Measurements from ENCODE around the gene SETD5. TPM values are rescaled to one million over a fixed set of nuclear protein-coding genes. Genes with fewer than 3 reads are reported as not detected.

The SETD5 gene
- total and polyA plus RNA-seq, 2 of the 8 experiments (the other 6 are each of a cell fraction or from before 2014, with no cell fraction given), result 108 to 234 TPM

GRCh38 chr3:9525078-9525477, 127.7 kb downstream of the SETD5 start:
- TF ChIP-seq RAD21 (IDR thresholded peaks at IDR 0.05 in 1 of 2, conservative IDR thresholded peaks at IDR 0.05 in 1 of 2; ENCODE audit: low read depth in 2 of 2, low read length in 2 of 2) (no peak), NANOG (IDR thresholded peaks at IDR 0.05; ENCODE audit: insufficient read depth, low read depth, low read length, poor library complexity, severe bottlenecking) (no peak), RXRA (IDR thresholded peaks at IDR 0.05; ENCODE audit: insufficient read depth, low read depth, low read length) (no peak), ATF3 (IDR thresholded peaks at IDR 0.05; ENCODE audit: insufficient read depth, low read depth, low read length) (no peak), PHF8 (conservative IDR thresholded peaks at IDR 0.05; ENCODE audit: low read depth, low read length) (no peak), SRF (IDR thresholded peaks at IDR 0.05; ENCODE audit: low read depth, low read length) (no peak), JUN (IDR thresholded peaks at IDR 0.05; ENCODE audit: low read depth, low read length) (no peak), EP300 (IDR thresholded peaks at IDR 0.05; ENCODE audit: borderline replicate concordance in 1 of 2, low read depth in 2 of 2, low read length in 2 of 2) (no peak), CHD1 (IDR thresholded peaks at IDR 0.05; ENCODE audit: low read depth, low read length) (no peak), ZNF274 (IDR thresholded peaks at IDR 0.05; ENCODE audit: borderline replicate concordance, extremely low read depth, low read length) (no peak), BRCA1 (IDR thresholded peaks at IDR 0.05; ENCODE audit: low read depth, low read length) (no peak)
- TF ChIP-seq, protein P1, sequence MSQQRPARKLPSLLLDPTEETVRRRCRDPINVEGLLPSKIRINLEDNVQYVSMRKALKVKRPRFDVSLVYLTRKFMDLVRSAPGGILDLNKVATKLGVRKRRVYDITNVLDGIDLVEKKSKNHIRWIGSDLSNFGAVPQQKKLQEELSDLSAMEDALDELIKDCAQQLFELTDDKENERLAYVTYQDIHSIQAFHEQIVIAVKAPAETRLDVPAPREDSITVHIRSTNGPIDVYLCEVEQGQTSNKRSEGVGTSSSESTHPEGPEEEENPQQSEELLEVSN (IDR thresholded peaks at IDR 0.05), result no peak
- no peak overlapping the region for H3K4me2 ChIP-seq (ENCODE audit: insufficient read depth in 1 of 2, low read depth in 2 of 2, low read length in 2 of 2)
- no peak overlapping the region for H2BK120ac ChIP-seq (replicated peaks; ENCODE audit: low read depth, low read length)
- CTCF ChIA-PET (ENCODE audit: partially characterized antibody), result no interaction called here
- no peak overlapping the region for H4K91ac ChIP-seq (replicated peaks; ENCODE audit: insufficient read length, low read length)
- H2BK12ac ChIP-seq (ENCODE audit: low read depth, low read length), result no peak overlapping the region
- H3K79me2 ChIP-seq (ENCODE audit: control insufficient read depth in 1 of 2, insufficient read depth in 2 of 2, low read length in 2 of 2), result no peaks in the 10 kb centered on the region
- H2BK20ac ChIP-seq (ENCODE audit: low read length), result no peak overlapping the region
- 96% methylated on average over 2 of the region's 2 CpGs; no CpG with 5 or more reads in 1 of the 2 experiments for WGBS, 2 experiments (ENCODE audit: extremely low coverage in 1 of 2, insufficient coverage in 1 of 2, insufficient read length in 1 of 2, insufficient replicate concordance in 2 of 2, low coverage in 1 of 2, low lambda C conversion rate in 2 of 2, missing lambda C conversion rate in 1 of 2)
- H3K4me3 ChIP-seq (ENCODE audit: extremely low read depth in 1 of 4, insufficient read depth in 2 of 4, low read depth in 3 of 4, low read length in 4 of 4), result no peak overlapping the region
- H2BK5ac ChIP-seq (ENCODE audit: low read depth, low read length), result no peak overlapping the region
- no peaks in the 10 kb centered on the region; the same call in 1 of the 2 replicates for H3K23me2 ChIP-seq (ENCODE audit: low read depth, low read length)
- no peaks in the 10 kb centered on the region for H3K4me1 ChIP-seq (replicated peaks in 1 of 4; ENCODE audit: control insufficient read depth in 3 of 4, insufficient read depth in 4 of 4, low read length in 3 of 4)
- no peak overlapping the region for H3K9ac ChIP-seq (replicated peaks in 1 of 4; ENCODE audit: extremely low read depth in 1 of 4, low read depth in 3 of 4, low read length in 3 of 4)
- no peak for FAIRE-seq
- POLR2A ChIA-PET (ENCODE audit: partially characterized antibody), result no interaction called here
- no peak overlapping the region for H4K8ac ChIP-seq (ENCODE audit: extremely low read depth, insufficient read depth, low read length)
- H3K4ac ChIP-seq (replicated peaks; ENCODE audit: insufficient read length, low read depth, low read length), result no peak overlapping the region
- no peak overlapping the region for H4K5ac ChIP-seq (ENCODE audit: insufficient read length, low read depth, low read length)
- no peak overlapping the region for H3K56ac ChIP-seq (replicated peaks; ENCODE audit: insufficient read length, low read depth, low read length)
- no peaks in the 10 kb centered on the region for H3K27me3 ChIP-seq (replicated peaks in 1 of 4; ENCODE audit: control insufficient read depth in 3 of 4, extremely low read depth in 1 of 4, insufficient read depth in 3 of 4, low read length in 3 of 4)
- no peak overlapping the region for H2AK5ac ChIP-seq (ENCODE audit: low read depth, low read length)
- no peak overlapping the region for H2BK15ac ChIP-seq (ENCODE audit: low read length)
- H3K18ac ChIP-seq (ENCODE audit: extremely low read depth, low read length), result no peak overlapping the region
- H3K79me1 ChIP-seq (ENCODE audit: low read depth, low read length), result no peaks in the 10 kb centered on the region
- no peak for DNase-seq (ENCODE audit: low read depth in 1 of 2, low spot score in 2 of 2)
- H3K27ac ChIP-seq (ENCODE audit: low read depth, low read length), result no peak overlapping the region
- H3K14ac ChIP-seq (ENCODE audit: insufficient read length), result no peak overlapping the region
- H3K23ac ChIP-seq (ENCODE audit: insufficient read length), result no peak overlapping the region
- peaks cover 0 to 2% of the 10 kb centered on the region in 2 experiments for H4K20me1 ChIP-seq (replicated peaks in 1 of 2; ENCODE audit: control insufficient read depth in 1 of 2, insufficient read depth in 2 of 2, low read length in 2 of 2)
- H2AFZ ChIP-seq (ENCODE audit: low read length), result no peak overlapping the region
- no peaks in the 10 kb centered on the region for H3K36me3 ChIP-seq (ENCODE audit: control insufficient read depth in 2 of 4, insufficient read depth in 4 of 4, low read length in 3 of 4)
- no peaks in the 10 kb centered on the region; a peak in 2 of 4 replicates for H3K9me3 ChIP-seq (ENCODE audit: insufficient read depth in 2 of 2, low read depth in 1 of 2, low read length in 1 of 2)

All from H1 (cell line).